Rectal smooth muscle tissue (tissue), 1 donor: ENCODE measurements around the gene UQCC5.

Experiments used
- H3K27ac ChIP-seq: one replicate; pipeline ENCODE4 v1.7.0; 2013; ENCODE audit warnings: low read depth, low read length, inconsistent platforms
- H3K27me3 ChIP-seq: one replicate; pipeline ENCODE4 v1.7.0; 2013; ENCODE audit warnings: low read length; ENCODE audit not compliant: control insufficient read depth, insufficient read depth
- H3K36me3 ChIP-seq: one replicate; pipeline ENCODE4 v1.7.0; 2013; ENCODE audit warnings: low read length; ENCODE audit not compliant: control insufficient read depth, insufficient read depth
- H3K4me1 ChIP-seq: one replicate; pipeline ENCODE4 v1.7.0; 2013; ENCODE audit warnings: low read length; ENCODE audit not compliant: control insufficient read depth, insufficient read depth
- H3K4me3 ChIP-seq: one replicate; pipeline ENCODE4 v1.7.0; 2013; ENCODE audit warnings: low read length
- H3K9ac ChIP-seq: one replicate; pipeline ENCODE4 v1.7.0; 2013; ENCODE audit warnings: low read length

The UQCC5 gene

GRCh38 chr3:52511509-52511908, 24.9 kb upstream of the UQCC5 start:
- Histone ChIP-seq H3K27ac (no peak overlapping the region), H3K36me3 (no peaks in the 10 kb centered on the region), H3K9ac (no peak overlapping the region), H3K4me3 (no peak overlapping the region), H3K27me3 (no peaks in the 10 kb centered on the region), H3K4me1 (no peaks in the 10 kb centered on the region)

- Histone ChIP-seq H3K4me1 (no peaks in the 10 kb centered on the region), H3K27me3 (no peaks in the 10 kb centered on the region), H3K4me3 (no peak overlapping the region), H3K9ac (no peak overlapping the region), H3K27ac (no peak overlapping the region), H3K36me3 (no peaks in the 10 kb centered on the region)
These were observed 24.3 kb upstream of the UQCC5 start for GRCh38 chr3:52512105-52512504.

GRCh38 chr3:52512727-52513126, 23.7 kb upstream of the UQCC5 start:
- H3K27me3 ChIP-seq, result no peaks in the 10 kb centered on the region
- H3K27ac ChIP-seq, result no peak overlapping the region
- H3K36me3 ChIP-seq, result no peaks in the 10 kb centered on the region
- H3K4me1 ChIP-seq, result no peaks in the 10 kb centered on the region
- H3K9ac ChIP-seq, result no peak overlapping the region
- H3K4me3 ChIP-seq, result no peak overlapping the region

- no peaks in the 10 kb centered on the region for H3K36me3 ChIP-seq
- H3K27me3 ChIP-seq, result no peaks in the 10 kb centered on the region
- H3K27ac ChIP-seq, result no peak overlapping the region
- H3K4me3 ChIP-seq, result no peak overlapping the region
- no peak overlapping the region for H3K9ac ChIP-seq
- H3K4me1 ChIP-seq, result no peaks in the 10 kb centered on the region
These were observed 23.1 kb upstream of the UQCC5 start for GRCh38 chr3:52513281-52513680.

- Histone ChIP-seq H3K27ac (no peak overlapping the region), H3K36me3 (no peaks in the 10 kb centered on the region), H3K27me3 (no peaks in the 10 kb centered on the region), H3K9ac (no peak overlapping the region), H3K4me1 (no peaks in the 10 kb centered on the region), H3K4me3 (no peak overlapping the region)
These were observed 21.8 kb upstream of the UQCC5 start for GRCh38 chr3:52514576-52514975.

- no peaks in the 10 kb centered on the region for H3K4me1 ChIP-seq
- H3K27me3 ChIP-seq, result no peaks in the 10 kb centered on the region
- no peak overlapping the region for H3K27ac ChIP-seq
- no peak overlapping the region for H3K4me3 ChIP-seq
- no peak overlapping the region for H3K9ac ChIP-seq
- no peaks in the 10 kb centered on the region for H3K36me3 ChIP-seq
These were observed 21.2 kb upstream of the UQCC5 start for GRCh38 chr3:52515192-52515591.

GRCh38 chr3:52516509-52517195, 19.8 kb upstream of the UQCC5 start:
- H3K9ac ChIP-seq, result no peak overlapping the region
- H3K4me1 ChIP-seq, result no peaks in the 10 kb centered on the region
- H3K27me3 ChIP-seq, result no peaks in the 10 kb centered on the region
- no peaks in the 10 kb centered on the region for H3K36me3 ChIP-seq
- no peak overlapping the region for H3K4me3 ChIP-seq
- no peak overlapping the region for H3K27ac ChIP-seq

GRCh38 chr3:52517796-52518722, 18.3 kb upstream of the UQCC5 start:
- no peaks in the 10 kb centered on the region for H3K36me3 ChIP-seq
- H3K9ac ChIP-seq, result no peak overlapping the region
- no peaks in the 10 kb centered on the region for H3K27me3 ChIP-seq
- H3K4me3 ChIP-seq, result peak overlapping the region; percentile 30
- no peaks in the 10 kb centered on the region for H3K4me1 ChIP-seq
- no peak overlapping the region for H3K27ac ChIP-seq

GRCh38 chr3:52518723-52519444, 17.5 kb upstream of the UQCC5 start:
- peak overlapping the region; percentile 30 for H3K4me3 ChIP-seq
- H3K36me3 ChIP-seq, result no peaks in the 10 kb centered on the region

GRCh38 chr3:52519445-52520140, 16.8 kb upstream of the UQCC5 start:
- Histone ChIP-seq H3K27me3 (no peaks in the 10 kb centered on the region), H3K36me3 (no peaks in the 10 kb centered on the region), H3K4me3 (no peak overlapping the region), H3K4me1 (no peaks in the 10 kb centered on the region), H3K27ac (no peak overlapping the region), H3K9ac (no peak overlapping the region)

More at GRCh38 chr3:52518723-52519444, 17.5 kb upstream of the UQCC5 start:
- Histone ChIP-seq H3K4me1 (no peaks in the 10 kb centered on the region), H3K27ac (no peak overlapping the region), H3K9ac (no peak overlapping the region), H3K27me3 (no peaks in the 10 kb centered on the region)

GRCh38 chr3:52520141-52520667, 16.2 kb upstream of the UQCC5 start:
- Histone ChIP-seq H3K4me1 (no peaks in the 10 kb centered on the region), H3K27me3 (no peaks in the 10 kb centered on the region), H3K27ac (no peak overlapping the region), H3K9ac (no peak overlapping the region), H3K4me3 (no peak overlapping the region), H3K36me3 (no peaks in the 10 kb centered on the region)
